Ureter (tissue), 1 donor: Measurements from ENCODE around the gene TAS2R5. TPM values are rescaled to one million over a fixed set of nuclear protein-coding genes. Genes with fewer than 3 reads are reported as not detected.

ENCODE experiments used
- total RNA-seq: library from RNA; stranded (reverse); gene quantifications from one replicate; pipeline ENCODE4 v1.2.4, GENCODE V29; 2023
- donor health status: DM: yes; HTN: yes; CAD: no.

Gene TAS2R5
- total RNA-seq, 1 donor from 2014 or later: 6.2 TPM

Other genes starting within 250 kb of the TAS2R5 start
- gene AGK, start 238.8 kb upstream of the TAS2R5 start, total RNA-seq: 43.0 TPM
- 19.1 TPM for gene DENND11, start 88.1 kb upstream of the TAS2R5 start, total RNA-seq
- gene WEE2, start 81.9 kb upstream of the TAS2R5 start, total RNA-seq: not detected
- 121 TPM for gene SSBP1, start 51.9 kb upstream of the TAS2R5 start, total RNA-seq
- 6.4 TPM for gene TAS2R3, start 26.1 kb upstream of the TAS2R5 start, total RNA-seq
- gene TAS2R4, start 13.5 kb upstream of the TAS2R5 start, total RNA-seq: 4.7 TPM
- not detected for gene PRSS37, start 51.3 kb downstream of the TAS2R5 start, total RNA-seq
- not detected for gene OR9A4, start 126.2 kb downstream of the TAS2R5 start, total RNA-seq
- gene CLEC5A, start 156.8 kb downstream of the TAS2R5 start, total RNA-seq: 2.8 TPM
- not detected for gene TAS2R38, start 183.6 kb downstream of the TAS2R5 start, total RNA-seq
- gene MGAM, start 205.7 kb downstream of the TAS2R5 start, total RNA-seq: 0.47 TPM